Measurements from ENCODE around the gene HMGN1. TPM values are rescaled to one million over a fixed set of nuclear protein-coding genes. Genes with fewer than 3 reads are reported as not detected.

Gene HMGN1
- total and polyA plus RNA-seq, 2 donors from 2014 or later = 174 to 205 TPM

DNA sequence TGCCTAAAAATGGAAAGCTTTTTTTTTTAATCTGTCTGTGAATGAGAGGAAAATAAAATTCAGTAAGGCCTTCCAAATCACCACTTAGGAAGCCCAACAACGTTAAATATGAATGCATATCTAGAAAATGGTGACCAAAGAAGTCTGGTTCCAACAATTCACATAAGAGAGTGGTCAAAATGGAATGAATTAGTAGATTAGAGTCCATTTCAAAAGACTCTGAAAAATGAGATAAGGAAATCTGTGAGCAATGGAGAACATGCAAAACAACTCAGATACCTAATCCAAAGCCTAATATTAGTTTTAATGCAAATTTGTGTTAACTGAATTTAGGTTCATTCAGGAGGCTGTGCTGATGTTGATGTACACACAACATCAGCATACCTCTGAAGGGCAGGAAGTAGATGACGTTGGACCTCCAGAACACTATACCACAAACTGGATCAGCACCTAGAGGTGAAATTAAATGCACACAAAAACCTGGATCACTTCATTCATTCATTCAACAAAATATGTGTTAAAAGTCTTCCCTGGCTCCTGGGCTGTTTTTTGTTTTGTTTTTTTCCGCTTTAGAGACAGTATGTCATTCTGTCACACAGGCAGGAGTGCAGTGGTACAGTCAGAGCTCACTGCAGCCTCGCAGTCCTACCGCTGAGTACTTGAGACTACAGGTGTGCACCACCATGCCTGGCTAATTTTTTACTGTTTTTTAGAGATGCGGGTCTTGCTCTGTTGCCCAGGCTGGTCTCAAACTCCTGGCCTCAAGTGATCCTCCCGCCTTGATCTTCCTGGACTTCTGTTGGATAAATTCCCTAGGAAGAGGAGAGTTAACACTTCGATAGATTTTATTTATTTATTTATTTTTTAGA is 30.6 kb downstream of the HMGN1 start:
- Histone ChIP-seq H3K9me3 (ENCODE audit: control insufficient read depth in 2 of 3, insufficient read depth in 1 of 3, low read length in 3 of 3) (no peaks in the 10 kb centered on the region), H3K27ac (ENCODE audit: low read depth in 2 of 2, low read length in 2 of 2) (no peak overlapping the region), H3K27me3 (ENCODE audit: control insufficient read depth, insufficient read depth, low read length) (no peaks in the 10 kb centered on the region), H3K4me3 (ENCODE audit: low read length in 3 of 3) (no peak overlapping the region), H3K9ac (ENCODE audit: low read length in 3 of 3) (no peak overlapping the region), H3K4me1 (ENCODE audit: control insufficient read depth in 2 of 3, insufficient read depth in 2 of 3, low read depth in 1 of 3, low read length in 3 of 3) (peaks cover 0 to 8% (median 6%) of the 10 kb centered on the region in 3 donors), H3K36me3 (ENCODE audit: control insufficient read depth in 2 of 3, insufficient read depth in 3 of 3, low read length in 3 of 3) (no peaks in the 10 kb centered on the region)
- TF ChIP-seq, protein P1, sequence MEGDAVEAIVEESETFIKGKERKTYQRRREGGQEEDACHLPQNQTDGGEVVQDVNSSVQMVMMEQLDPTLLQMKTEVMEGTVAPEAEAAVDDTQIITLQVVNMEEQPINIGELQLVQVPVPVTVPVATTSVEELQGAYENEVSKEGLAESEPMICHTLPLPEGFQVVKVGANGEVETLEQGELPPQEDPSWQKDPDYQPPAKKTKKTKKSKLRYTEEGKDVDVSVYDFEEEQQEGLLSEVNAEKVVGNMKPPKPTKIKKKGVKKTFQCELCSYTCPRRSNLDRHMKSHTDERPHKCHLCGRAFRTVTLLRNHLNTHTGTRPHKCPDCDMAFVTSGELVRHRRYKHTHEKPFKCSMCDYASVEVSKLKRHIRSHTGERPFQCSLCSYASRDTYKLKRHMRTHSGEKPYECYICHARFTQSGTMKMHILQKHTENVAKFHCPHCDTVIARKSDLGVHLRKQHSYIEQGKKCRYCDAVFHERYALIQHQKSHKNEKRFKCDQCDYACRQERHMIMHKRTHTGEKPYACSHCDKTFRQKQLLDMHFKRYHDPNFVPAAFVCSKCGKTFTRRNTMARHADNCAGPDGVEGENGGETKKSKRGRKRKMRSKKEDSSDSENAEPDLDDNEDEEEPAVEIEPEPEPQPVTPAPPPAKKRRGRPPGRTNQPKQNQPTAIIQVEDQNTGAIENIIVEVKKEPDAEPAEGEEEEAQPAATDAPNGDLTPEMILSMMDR (IDR thresholded peaks at IDR 0.05; ENCODE audit: borderline replicate concordance, extremely low read depth, insufficient read depth) = no peak
- intact Hi-C loops (cut with DNase I) = no loop called here
- DNase-seq = no peak
- FAIRE-seq = no peak

GRCh38 chr21:39317134-39318090 is 31.5 kb downstream of the HMGN1 start:
- Histone ChIP-seq H3K36me3 (ENCODE audit: control insufficient read depth in 2 of 3, insufficient read depth in 3 of 3, low read length in 3 of 3) (no peaks in the 10 kb centered on the region), H3K27me3 (ENCODE audit: control insufficient read depth, insufficient read depth, low read length) (no peaks in the 10 kb centered on the region), H3K27ac (ENCODE audit: low read depth in 2 of 2, low read length in 2 of 2) (no peak overlapping the region), H3K4me1 (ENCODE audit: control insufficient read depth in 2 of 3, insufficient read depth in 2 of 3, low read depth in 1 of 3, low read length in 3 of 3) (peaks cover 0 to 8% (median 6%) of the 10 kb centered on the region in 3 donors), H3K9ac (ENCODE audit: low read length in 3 of 3) (no peak overlapping the region), H3K4me3 (ENCODE audit: low read length in 3 of 3) (no peak overlapping the region), H3K9me3 (ENCODE audit: control insufficient read depth in 2 of 3, insufficient read depth in 1 of 3, low read length in 3 of 3) (no peaks in the 10 kb centered on the region)
- intact Hi-C loops (cut with DNase I) = no loop called here
- TF ChIP-seq, protein P1 (IDR thresholded peaks at IDR 0.05; ENCODE audit: borderline replicate concordance, extremely low read depth, insufficient read depth) = no peak
- no peak for FAIRE-seq
- DNase-seq = no peak

GRCh38 chr21:39316729-39317128 is 32.2 kb downstream of the HMGN1 start:
- no peak overlapping the region for H3K27ac ChIP-seq (ENCODE audit: low read depth in 2 of 2, low read length in 2 of 2)
- no peak for DNase-seq
- no peaks in the 10 kb centered on the region for H3K9me3 ChIP-seq (ENCODE audit: control insufficient read depth in 2 of 3, insufficient read depth in 1 of 3, low read length in 3 of 3)
- H3K27me3 ChIP-seq (ENCODE audit: control insufficient read depth, insufficient read depth, low read length) = no peaks in the 10 kb centered on the region
- no peak overlapping the region for H3K4me3 ChIP-seq (ENCODE audit: low read length in 3 of 3)
- no peaks in the 10 kb centered on the region for H3K36me3 ChIP-seq (ENCODE audit: control insufficient read depth in 2 of 3, insufficient read depth in 3 of 3, low read length in 3 of 3)
- H3K4me1 ChIP-seq (ENCODE audit: control insufficient read depth in 2 of 3, insufficient read depth in 2 of 3, low read depth in 1 of 3, low read length in 3 of 3) = peaks cover 3 to 13% (median 9%) of the 10 kb centered on the region in 3 donors
- intact Hi-C loops (cut with DNase I) = no loop called here
- TF ChIP-seq, protein P1 (IDR thresholded peaks at IDR 0.05; ENCODE audit: borderline replicate concordance, extremely low read depth, insufficient read depth) = no peak
- H3K9ac ChIP-seq (ENCODE audit: low read length in 3 of 3) = no peak overlapping the region
- no peak for FAIRE-seq
